Measurements from ENCODE around the gene ZNF654. TPM values are rescaled to one million over a fixed set of nuclear protein-coding genes. Genes with fewer than 3 reads are reported as not detected.
"Not testable (repeated sequence)": the region's sequence is repeated elsewhere in the genome, so short reads cannot be mapped to it uniquely, and the experiment has no call there.

Gene ZNF654
- total RNA-seq, 1 donor from 2014 or later = 21.6 TPM

DNA sequence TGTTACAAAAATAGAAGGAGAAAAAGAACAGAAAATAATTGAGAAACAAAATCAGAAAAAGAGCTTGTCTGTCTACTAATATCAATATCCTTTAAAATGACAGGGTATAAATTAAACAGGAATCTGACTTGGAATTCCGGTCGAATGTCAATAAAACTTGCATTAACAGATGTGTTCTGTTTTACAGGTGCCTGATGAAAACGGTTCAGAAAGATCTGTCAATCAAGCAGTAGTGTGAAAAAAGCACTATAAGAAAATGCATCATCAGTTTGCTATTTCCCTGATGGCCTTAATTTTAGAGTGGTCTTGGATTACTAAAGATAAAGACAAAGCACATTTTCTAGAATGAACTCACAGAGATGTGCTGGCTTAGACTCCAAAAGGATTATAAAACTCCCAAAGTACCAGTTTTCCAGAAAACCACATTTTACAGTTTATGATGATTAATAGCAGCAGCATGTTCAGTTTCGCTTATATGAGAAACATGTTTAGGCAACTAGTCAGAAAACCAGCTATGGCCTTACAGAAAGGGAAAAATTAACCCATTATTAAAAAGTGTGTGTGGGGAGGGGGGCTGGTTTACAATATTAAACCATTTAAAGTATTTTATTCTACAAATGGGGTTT is 82.5 kb downstream of the ZNF654 start:
- no peak for DNase-seq (ENCODE audit: low spot score)

DNA sequence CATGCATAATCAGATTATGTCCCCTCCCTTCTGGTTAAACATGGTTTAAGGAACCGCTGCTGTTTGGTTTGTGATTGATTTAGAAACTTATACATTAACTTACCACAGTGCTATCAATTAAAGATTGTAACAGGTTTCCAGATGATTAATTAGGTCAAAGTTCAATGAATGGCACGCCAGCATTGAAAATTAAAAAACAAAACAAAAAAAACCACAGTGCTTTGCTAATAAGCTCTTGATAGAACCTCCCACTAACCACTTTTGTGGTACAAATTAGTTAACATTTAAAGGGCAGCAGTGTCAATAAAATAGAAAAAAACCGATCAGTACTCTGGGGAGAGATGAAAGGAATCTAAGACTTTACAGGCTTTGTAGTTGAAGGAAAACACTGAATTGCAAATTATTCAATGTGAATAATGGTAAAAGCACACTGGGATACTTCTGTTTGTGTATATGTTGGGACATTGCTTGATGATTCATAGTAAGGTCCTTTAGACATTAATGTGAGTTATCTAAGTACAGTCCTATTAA is 83.1 kb downstream of the ZNF654 start:
- no peak for DNase-seq (ENCODE audit: low spot score)

DNA sequence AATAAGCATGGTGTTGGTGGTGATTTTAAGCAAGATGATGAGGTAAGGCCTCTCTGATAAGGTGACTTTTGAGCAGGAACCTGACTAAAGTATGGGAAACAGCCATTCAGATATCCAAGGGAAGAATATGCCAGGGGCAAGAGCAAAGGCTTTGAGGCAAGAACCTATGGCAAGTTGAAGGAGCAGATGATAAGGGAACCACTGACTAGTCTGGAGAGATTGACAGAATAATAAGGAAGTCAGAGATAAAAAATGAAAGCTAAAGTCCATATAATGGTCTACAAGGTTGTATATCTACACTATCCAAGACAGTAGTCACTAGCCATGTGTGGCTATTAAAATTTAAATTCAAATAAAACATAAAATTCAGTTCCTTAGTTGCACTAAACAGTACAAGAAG is 88.2 kb downstream of the ZNF654 start:
- DNase-seq (ENCODE audit: low spot score) = no peak

DNA sequence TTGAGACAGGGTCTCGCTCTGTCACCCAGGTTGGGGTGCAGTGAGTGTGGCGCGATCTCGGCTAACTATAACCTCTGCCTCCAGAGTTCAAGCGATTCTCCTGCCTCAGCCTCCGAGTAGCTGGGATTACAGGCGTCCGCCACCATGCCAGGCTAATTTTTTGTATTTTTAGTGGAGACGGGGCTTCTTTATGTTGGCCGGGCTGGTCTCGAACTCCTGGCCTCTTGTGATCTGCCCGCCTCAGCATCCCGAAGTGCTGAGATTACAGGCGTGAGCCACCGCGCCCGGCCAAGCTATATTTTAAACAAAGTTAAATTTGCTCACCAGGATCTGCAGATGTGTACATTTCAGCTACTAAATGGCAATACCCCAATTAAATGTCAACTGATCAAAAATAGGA is 89.6 kb downstream of the ZNF654 start:
- no peak for DNase-seq (ENCODE audit: low spot score)

DNA sequence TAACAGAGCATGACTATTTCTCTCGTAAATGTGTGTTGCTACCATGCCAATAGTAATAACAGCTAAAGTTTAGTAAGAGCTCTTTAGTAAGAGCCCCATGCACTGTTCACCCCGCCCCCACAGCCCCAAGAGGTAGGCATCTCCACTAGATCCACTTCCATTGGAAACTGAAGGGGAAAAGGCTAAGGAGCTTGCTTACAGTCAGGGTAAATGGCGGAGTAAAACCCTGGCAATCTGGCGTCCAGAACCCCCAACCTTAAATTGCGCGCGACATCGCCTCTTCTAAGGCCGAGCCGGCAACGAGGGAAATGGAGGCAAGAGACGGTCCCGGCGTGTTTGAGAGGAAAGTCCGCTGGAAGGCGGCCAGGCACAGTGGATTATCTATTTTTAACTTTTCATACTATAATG is 90.0 kb downstream of the ZNF654 start:
- no peak for DNase-seq (ENCODE audit: low spot score)

DNA sequence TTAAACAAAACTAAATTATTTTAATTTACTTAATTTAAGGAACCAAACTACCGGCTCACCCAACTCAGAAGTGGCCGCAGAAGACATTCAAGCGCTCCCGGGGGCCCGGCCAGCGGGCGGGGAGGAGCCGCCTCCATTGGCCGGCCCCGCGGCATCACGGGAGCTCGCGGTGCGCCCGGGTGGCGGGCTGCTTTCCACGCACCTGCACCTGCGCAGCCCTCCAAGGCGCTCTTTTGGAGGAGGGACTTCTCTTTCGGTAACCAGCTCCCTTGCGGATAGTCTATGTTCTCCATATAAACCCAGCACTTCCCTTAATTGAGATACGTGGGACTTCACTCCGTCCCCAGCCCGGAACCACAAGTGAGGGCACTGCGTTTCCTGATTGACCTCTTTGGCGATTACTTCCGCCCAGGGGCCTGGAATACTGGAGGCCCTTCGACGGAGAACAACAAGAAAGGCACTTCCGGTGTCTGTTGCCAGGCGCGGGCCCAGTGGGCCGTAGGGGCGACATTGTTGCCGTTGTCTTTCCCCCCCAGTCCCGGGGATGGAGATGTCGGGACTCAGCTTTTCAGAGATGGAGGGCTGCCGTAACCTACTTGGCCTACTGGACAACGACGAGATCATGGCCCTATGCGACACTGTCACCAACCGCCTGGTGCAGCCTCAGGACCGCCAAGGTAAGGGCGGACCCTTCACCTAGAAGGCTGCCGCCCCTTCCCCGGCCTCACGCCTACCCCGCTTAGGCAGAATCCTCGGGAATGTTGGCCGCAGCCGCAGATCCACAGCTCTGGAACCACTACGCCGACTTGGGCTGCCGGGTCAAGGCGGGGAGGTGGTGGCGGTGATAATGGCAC is 90.7 kb downstream of the ZNF654 start, which contains the start of gene C3orf38:
Gene C3orf38, plus strand, starts transcription at position 451 of the 854 bp plus-strand sequence. Its CDS starts 94 bp downstream, at position 545.
- peak; percentile 88 for DNase-seq (ENCODE audit: low spot score)

DNA sequence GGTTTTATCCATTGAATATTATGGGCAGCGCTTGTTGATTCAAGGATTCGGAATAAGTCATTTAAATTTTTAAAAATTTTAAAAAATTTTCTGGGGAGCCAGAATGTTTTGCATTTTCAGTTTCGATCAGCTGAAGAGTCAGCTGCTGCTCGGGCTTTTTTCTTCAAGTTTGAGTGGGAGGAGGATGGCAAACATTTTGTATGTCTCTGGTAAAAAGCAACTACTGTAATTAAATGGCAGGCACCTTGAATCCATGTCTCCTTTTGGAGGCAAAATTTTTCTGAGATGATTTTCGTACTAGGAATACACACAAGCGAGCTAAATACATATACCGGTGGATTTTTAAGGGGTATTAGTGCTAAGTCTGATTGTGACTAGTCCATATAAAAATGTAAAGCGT is 91.3 kb downstream of the ZNF654 start:
- DNase-seq (ENCODE audit: low spot score) = no peak

DNA sequence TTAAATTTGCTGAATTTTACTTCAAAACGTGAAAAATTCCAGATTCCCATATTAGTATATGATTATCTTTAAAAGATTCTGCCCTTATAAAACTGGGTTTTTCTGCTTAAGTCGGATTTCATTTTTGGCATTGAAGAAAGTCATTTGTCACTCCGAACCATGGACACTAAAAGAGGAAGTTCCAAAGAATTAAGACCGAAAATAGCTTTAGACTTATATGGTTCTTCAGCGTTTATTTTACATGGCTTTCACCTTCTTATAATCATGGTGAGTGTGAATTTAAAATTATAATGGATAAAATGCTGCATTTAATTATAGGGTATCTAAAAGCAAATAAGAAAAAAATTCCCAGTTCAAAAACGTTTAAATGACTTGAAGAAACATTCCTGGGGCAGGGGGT is 91.8 kb downstream of the ZNF654 start:
- DNase-seq (ENCODE audit: low spot score) = no peak

DNA sequence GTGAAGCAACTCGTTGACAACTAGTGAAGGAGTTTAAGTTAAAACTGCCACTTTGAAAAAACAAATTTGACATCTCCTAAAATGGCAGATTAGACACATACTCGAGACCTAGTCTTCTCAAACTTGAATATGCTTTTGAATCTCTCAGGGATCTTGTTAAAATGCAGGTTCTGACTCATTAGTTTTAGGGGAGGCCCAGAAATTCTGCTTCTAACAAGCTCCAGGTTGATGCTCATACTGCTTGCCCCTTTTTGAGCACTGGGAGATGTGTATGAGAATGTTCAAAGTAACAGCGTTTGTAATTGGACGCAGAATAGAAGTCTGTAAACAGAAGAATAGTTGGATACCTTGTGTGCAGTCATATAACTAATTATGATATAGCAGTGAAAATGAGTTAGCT is 92.3 kb downstream of the ZNF654 start:
- DNase-seq (ENCODE audit: low spot score) = no peak

DNA sequence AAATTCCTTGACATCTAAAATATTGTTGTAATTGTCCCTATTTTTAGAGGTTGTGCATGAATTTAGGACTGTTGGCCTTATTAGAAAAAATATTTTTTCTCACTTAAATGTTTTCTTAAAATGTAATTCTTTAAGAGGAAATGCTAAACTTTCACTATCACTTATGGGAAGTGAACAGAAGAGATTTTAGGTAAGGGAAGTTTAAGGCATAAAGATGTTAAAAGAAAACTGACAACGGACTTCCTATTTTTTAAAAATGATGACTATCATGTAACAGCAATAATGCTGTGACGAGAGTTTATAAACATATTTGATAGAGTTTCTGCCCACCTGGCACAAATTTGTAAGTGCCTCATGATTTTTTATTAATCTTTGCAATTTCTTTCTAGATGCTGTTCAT is 93.8 kb downstream of the ZNF654 start:
- DNase-seq (ENCODE audit: low spot score) = no peak

DNA sequence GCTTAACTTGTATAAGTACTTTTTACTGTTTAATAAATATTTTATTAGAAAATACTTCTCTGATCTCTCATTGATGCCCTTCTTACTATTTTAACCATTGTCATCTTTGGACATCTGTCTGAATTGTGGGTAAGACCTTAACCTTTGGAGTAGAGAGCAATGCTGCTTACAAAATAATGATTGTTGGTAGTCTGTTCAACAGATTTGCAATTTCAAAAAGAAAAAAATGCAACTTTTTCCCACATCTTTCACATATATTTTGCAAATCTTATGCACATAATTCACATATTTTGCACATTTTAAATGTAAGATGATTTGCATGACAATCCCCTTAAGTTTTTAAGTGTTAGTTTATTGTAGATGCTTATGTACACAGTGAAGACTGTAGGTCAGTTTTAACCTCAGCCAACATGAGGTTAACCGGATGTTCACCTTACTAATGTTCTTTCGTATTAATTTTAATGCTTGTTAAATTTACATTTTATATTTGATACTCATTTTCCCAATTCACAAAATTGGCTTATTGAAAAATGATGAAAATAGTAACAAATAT is 107.4 kb downstream of the ZNF654 start:
- no peak for DNase-seq (ENCODE audit: low spot score)

DNA sequence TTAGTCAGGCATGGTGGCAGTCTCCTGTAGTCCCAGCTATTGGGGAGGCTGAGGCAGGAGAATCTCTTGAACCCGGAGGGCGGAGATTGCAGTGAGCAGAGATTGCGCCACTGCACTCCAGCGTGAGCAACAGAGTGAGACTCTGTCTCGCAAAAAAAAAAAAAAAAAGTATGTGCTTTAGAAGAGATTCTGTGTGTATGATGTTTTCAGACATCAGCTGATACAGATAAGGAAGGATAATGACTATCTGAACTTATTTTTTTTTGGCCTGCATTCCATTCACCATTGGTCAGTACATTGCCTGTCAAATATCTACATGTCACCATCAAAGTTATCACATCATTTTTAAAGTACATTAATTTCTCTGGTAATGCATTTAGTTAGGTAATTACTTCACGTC is 108.1 kb downstream of the ZNF654 start:
- DNase-seq (ENCODE audit: low spot score) = no peak

DNA sequence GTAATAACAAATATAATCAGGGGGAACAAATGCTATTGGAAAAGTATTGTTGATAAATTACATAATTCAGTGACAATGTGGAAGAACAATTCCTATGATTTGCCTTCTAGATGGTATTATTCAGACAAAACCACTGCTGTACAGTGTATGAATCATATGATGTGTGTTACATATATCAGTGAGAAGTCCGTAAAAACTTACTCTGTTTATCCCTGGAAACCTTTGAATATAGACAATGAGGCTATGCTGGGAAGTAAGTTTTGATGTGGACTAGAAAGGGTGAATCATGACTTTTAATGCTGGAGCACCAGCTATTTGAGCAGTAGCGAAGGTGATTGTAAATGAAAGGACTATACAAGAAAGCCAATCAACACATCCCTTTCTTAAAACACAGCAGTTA is 108.6 kb downstream of the ZNF654 start:
- DNase-seq (ENCODE audit: low spot score) = no peak

DNA sequence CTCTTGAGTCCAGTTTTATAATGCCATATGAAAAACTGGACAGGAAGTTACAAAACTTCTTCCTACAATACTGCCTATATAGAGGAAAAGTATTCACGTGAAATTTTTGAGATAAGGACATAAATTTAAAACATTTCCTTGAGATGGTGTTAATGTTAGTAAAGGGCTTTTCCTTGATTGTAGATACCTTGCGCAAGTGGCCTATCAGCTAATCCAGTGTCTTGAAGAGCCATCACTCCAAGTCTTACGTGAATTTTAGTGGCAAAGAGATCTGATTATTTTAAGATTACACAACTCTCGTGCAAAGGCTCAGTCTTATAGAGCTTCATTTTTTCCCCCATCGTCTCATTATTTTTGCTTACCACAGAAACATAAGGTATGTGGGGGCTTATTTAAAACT is 109.1 kb downstream of the ZNF654 start:
- DNase-seq (ENCODE audit: low spot score) = no peak

DNA sequence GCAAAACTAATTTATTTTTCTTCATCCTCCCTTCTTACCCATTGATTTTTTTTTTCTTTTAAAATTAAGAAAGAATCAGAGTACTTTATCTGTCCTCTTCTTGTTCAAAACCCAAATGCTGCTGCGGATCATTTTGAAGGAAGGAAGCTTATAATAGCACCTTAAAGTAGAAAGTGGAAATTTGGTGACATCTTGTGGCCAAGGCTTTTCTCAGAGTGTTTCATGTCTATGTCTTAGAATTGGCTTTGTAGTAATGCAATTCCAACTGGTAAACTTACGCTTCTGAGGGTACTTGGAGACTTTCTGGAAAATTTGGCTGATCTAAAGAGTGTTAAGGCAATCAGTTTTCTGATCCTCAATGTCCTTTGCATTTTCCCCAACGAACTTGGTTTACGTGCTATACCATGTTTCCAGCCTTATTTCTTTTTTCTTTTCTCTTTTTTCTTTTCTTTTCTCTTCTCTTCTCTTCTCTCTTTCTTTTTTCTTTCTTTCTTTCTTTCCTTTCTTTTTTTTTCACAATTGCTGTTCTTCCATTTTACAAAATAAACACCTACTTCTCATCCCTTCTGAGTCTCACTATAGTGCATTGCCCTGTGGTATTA is 121.4 kb downstream of the ZNF654 start:
- DNase-seq (ENCODE audit: low spot score) = no peak

DNA sequence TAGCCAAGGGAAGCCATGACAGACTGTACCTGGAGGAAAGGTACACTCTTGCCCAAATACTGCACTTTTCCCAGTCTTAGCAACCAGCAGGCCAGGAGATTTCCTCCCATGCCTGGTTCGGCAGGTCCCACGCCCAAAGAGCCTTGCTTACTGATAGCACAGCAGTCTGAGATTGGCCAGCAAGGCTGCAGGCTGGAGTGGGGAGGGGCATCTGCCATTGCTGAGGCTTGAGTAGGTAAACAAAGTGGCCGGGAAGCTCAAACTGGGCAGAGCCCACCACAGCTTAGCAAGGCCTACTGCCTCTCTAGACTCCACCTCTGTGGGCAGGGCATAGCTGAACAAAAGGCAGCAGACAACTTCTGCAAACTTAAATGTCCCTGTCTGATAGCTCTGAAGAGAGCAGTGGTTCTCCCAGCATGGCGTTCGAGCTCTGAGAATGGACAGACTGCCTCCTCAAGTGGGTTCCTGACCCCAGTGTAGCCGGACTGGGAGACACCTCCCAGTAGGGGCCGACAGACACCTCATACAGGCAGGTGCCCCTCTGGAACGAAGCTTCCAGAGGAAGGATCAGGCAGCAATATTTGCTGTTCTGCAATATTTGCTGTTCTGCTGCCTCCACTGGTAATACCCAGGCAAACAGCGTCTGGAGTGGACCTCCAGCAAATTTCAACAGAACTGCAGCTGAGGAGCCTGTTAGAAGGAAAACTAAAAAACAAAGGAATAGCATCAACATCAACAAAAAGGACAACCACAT is 123.3 kb downstream of the ZNF654 start:
- not testable (repeated sequence) for DNase-seq (ENCODE audit: low spot score)

DNA sequence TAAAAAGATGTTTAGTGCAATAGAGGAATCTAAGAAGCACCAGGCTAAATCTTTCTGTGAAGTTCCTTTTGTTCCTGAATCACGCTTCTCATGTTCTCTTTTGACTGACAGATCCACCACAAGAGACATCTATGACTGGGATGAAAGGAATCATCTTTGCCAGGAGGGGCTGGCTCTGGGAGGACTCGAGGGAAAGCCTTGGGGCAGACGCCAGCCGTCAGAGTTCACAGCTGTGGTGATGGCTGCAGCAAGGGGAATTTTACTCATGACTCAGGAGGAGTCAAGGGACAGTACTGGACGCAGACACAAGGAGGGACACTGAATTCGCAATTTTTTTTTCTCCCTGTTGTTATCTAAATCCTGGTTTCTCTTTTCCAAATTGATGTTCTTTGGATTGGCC is 129.4 kb downstream of the ZNF654 start:
- no peak for DNase-seq (ENCODE audit: low spot score)

DNA sequence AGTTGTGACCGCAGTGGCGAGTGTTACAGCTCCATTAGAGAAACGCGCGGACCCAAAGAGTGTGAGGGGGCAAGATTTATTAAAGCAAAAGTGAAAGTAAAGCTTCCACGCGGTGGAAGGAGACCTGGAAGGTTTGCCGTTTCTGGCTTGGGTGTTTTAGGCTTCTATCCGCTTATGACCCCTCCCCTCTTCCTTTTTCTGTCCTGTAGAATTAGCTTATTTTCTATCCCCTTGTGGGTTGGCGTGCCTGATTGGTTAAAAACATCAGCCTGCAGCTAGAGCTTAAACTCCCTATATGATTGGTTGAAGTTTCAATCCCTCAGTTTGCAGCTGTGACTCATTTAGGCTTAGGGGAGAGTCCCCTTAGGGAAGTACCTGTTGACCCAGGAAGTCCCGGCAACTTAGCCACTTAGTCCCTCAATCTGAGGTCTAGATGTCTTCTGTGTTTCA is 130.3 kb downstream of the ZNF654 start:
- DNase-seq (ENCODE audit: low spot score) = no peak

DNA sequence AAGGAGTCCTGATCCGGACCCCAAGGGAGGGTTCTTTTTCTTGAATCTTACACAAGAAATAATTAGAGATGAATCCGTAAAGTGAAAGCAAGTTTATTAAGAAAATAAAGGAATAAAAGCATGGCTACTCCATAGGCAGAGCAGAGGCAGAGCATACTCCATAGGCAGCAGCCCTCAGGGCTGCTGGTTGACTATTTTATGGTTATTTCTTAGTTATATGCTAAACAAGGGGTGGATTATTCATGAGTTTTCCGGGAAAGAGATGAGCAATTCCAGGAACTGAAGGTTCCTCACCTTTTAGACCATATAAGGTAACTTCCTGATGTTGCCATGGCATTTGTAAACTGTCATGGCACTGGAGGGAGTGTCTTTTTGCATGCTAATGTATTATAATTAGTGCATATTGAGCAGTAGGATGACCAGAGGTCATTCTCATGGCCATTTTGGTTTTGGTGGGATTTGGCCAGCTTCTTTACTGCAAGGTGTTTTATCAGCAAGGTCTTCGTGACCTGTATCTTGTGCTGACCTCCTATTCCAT is 132.9 kb downstream of the ZNF654 start:
- no peak for DNase-seq (ENCODE audit: low spot score)

DNA sequence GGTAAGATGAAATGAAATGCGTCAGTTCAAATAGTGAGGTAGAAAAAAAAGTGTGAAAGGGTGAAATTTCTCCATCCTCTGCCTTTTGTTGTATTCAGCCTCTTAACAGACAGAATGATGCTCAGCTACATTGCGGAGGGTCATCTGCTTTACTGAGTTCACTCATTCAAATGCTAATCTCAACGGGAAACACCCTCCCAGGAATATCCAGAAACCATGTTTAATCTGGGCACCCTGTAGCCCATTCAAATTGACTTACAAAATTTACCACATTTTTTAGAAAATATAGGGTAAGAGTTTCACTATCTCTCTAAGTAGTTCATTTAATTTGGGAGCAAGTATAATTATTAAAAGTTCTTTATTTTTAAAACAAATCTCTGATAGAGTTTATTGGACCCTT is 133.6 kb downstream of the ZNF654 start:
- DNase-seq (ENCODE audit: low spot score) = no peak

All from mucosa of gallbladder (tissue), 1 donor.